Mesenchymal stem cell (in vitro differentiated cells and primary cell): ENCODE data around the gene SYT8.
A peak's percentile ranks its signal among the peaks of the same experiment; 100 is the strongest.

ENCODE experiments used
- DNase-seq: peaks from one replicate; pipeline ENCODE4 v3.0.0-alpha.2; 2013
- H2AFZ ChIP-seq: one replicate; pipeline ENCODE4 v1.6.1; 2013; ENCODE audit warnings: low read depth, mild to moderate bottlenecking, control low read depth, inconsistent platforms, low read length, moderate library complexity
- H2AK5ac ChIP-seq: 2 replicates; pipeline ENCODE4 v1.6.1; 2013; ENCODE audit warnings: low read length, moderate library complexity, mild to moderate bottlenecking, inconsistent platforms; ENCODE audit not compliant: severe bottlenecking
- H2BK120ac ChIP-seq: one replicate; pipeline ENCODE4 v1.6.1; 2013; ENCODE audit warnings: low read depth, mild to moderate bottlenecking, inconsistent platforms, low read length, moderate library complexity
- H2BK12ac ChIP-seq, 2 experiments: one replicate each; pipeline ENCODE4 v1.6.1; 2013; ENCODE audit warnings: inconsistent platforms in 2 of 2, low read length in 2 of 2, mild to moderate bottlenecking in 2 of 2, moderate library complexity in 2 of 2, control low read depth in 1 of 2
- H2BK15ac ChIP-seq: one replicate; pipeline ENCODE4 v1.6.1; 2013; ENCODE audit warnings: mild to moderate bottlenecking, low read depth, inconsistent platforms; ENCODE audit not compliant: poor library complexity, severe bottlenecking
- H2BK5ac ChIP-seq: 2 replicates; pipeline ENCODE4 v1.6.1; 2013; ENCODE audit warnings: low read depth, mild to moderate bottlenecking, low read length, control low read depth, inconsistent platforms; ENCODE audit not compliant: poor library complexity, severe bottlenecking
- H3K14ac ChIP-seq, 2 experiments: one replicate each; pipeline ENCODE4 v1.6.1; 2013; ENCODE audit warnings: inconsistent platforms in 2 of 2, low read length in 2 of 2, control low read depth in 1 of 2, mild to moderate bottlenecking in 1 of 2, moderate library complexity in 1 of 2
- H3K18ac ChIP-seq, 2 experiments: one replicate each; pipeline ENCODE4 v1.6.1; 2013; ENCODE audit warnings: inconsistent platforms in 2 of 2, low read length in 2 of 2, control low read depth in 1 of 2, low read depth in 1 of 2, mild to moderate bottlenecking in 1 of 2
- H3K23ac ChIP-seq, 2 experiments: one replicate each; pipeline ENCODE4 v1.6.1; 2013; ENCODE audit warnings: inconsistent platforms in 2 of 2, low read length in 2 of 2, mild to moderate bottlenecking in 2 of 2, moderate library complexity in 2 of 2, control low read depth in 1 of 2
- H3K27ac ChIP-seq: 2 replicates; pipeline ENCODE4 v1.5.1; 2013; ENCODE audit warnings: mild to moderate bottlenecking, moderate library complexity, low read length, control low read depth, inconsistent platforms; ENCODE audit not compliant: poor library complexity, severe bottlenecking
- H3K27me3 ChIP-seq, 2 experiments: 2 replicates each; pipeline versions ENCODE4 v1.6.1 to v1.7.0; 2013; ENCODE audit warnings: low read length in 2 of 2, mild to moderate bottlenecking in 2 of 2, moderate library complexity in 2 of 2, control low read depth in 1 of 2, inconsistent platforms in 1 of 2; ENCODE audit not compliant: control insufficient read depth in 1 of 2, insufficient read depth in 1 of 2
- H3K36me3 ChIP-seq, 2 experiments: 2 replicates each; pipeline versions ENCODE4 v1.6.1 to v1.7.0; 2013; ENCODE audit warnings: low read length in 2 of 2, control low read depth in 1 of 2, inconsistent platforms in 1 of 2, low read depth in 1 of 2, mild to moderate bottlenecking in 1 of 2; ENCODE audit not compliant: insufficient read depth in 2 of 2, control insufficient read depth in 1 of 2
- H3K4ac ChIP-seq, 2 experiments: one replicate each; pipeline ENCODE4 v1.6.1; 2013; ENCODE audit warnings: inconsistent platforms in 2 of 2, low read length in 2 of 2, mild to moderate bottlenecking in 2 of 2, moderate library complexity in 2 of 2, control low read depth in 1 of 2, low read depth in 1 of 2
- H3K4me1 ChIP-seq: 2 replicates; pipeline ENCODE4 v1.6.1; 2013; ENCODE audit warnings: low read depth, low read length, control low read depth; ENCODE audit not compliant: control insufficient read depth, insufficient read depth
- H3K4me2 ChIP-seq: 2 replicates; pipeline ENCODE4 v1.6.1; 2013; ENCODE audit warnings: low read length, mild to moderate bottlenecking, inconsistent platforms; ENCODE audit not compliant: poor library complexity, severe bottlenecking
- H3K4me3 ChIP-seq, 2 experiments: 2 replicates each; pipeline versions ENCODE4 v1.5.1 to v1.7.0; 2013; ENCODE audit warnings: low read length in 2 of 2, mild to moderate bottlenecking in 2 of 2, control low read depth in 1 of 2, low read depth in 1 of 2; ENCODE audit not compliant: insufficient read depth in 1 of 2
- H3K79me1 ChIP-seq: replicated peaks from 2 replicates; pipeline ENCODE4 v1.6.1; 2013; ENCODE audit warnings: mild to moderate bottlenecking, control low read depth, low read length, inconsistent platforms; ENCODE audit not compliant: poor library complexity, severe bottlenecking
- H3K9ac ChIP-seq: 2 replicates; pipeline ENCODE4 v1.7.0; 2013; ENCODE audit warnings: mild to moderate bottlenecking, low read length, moderate library complexity
- H3K9me3 ChIP-seq: 2 replicates; pipeline ENCODE4 v1.7.0; 2013; ENCODE audit warnings: mild to moderate bottlenecking, low read length; ENCODE audit not compliant: control insufficient read depth
- H4K8ac ChIP-seq: one replicate; pipeline ENCODE4 v1.6.1; 2013; ENCODE audit warnings: inconsistent platforms, mild to moderate bottlenecking, low read length, moderate library complexity
- H4K91ac ChIP-seq: one replicate; pipeline ENCODE4 v1.6.1; 2013; ENCODE audit warnings: mild to moderate bottlenecking, low read length, inconsistent platforms
- WGBS: methylation state at CpG from one replicate; pipeline ENCODE4 v1.1.7; 2013; ENCODE audit warnings: mixed read lengths; 5-methylcytosine and 5-hydroxymethylcytosine counted together

The SYT8 gene

GRCh38 chr11:1858154-1858553 is 23.4 kb downstream of the SYT8 start:
- no peaks in the 10 kb centered on the region for H3K9me3 ChIP-seq
- no peak overlapping the region for H4K91ac ChIP-seq
- H3K18ac ChIP-seq: no peak overlapping the region
- H2BK15ac ChIP-seq: no peak overlapping the region
- no peaks in the 10 kb centered on the region for H3K79me1 ChIP-seq
- no peak overlapping the region for H3K9ac ChIP-seq
- H3K4ac ChIP-seq: no peak overlapping the region
- H2BK120ac ChIP-seq: no peak overlapping the region
- no peak overlapping the region for H2AFZ ChIP-seq
- WGBS: 93% methylated on average over 9 of the region's 9 CpGs
- H3K4me3 ChIP-seq: no peak overlapping the region
- peak overlapping the region; percentile 47 for H2BK5ac ChIP-seq
- H2AK5ac ChIP-seq: no peak overlapping the region
- no peak overlapping the region for H3K14ac ChIP-seq
- no peak for DNase-seq
- no peak overlapping the region for H3K23ac ChIP-seq
- no peak overlapping the region for H3K27ac ChIP-seq
- H4K8ac ChIP-seq: no peak overlapping the region
- H2BK12ac ChIP-seq: no peak overlapping the region
- peaks cover 0 to 22% of the 10 kb centered on the region in 2 experiments for H3K27me3 ChIP-seq
- H3K4me2 ChIP-seq: no peak overlapping the region
- H3K36me3 ChIP-seq: no peaks in the 10 kb centered on the region
- H3K4me1 ChIP-seq: peaks cover 20% of the 10 kb centered on the region

- no peak overlapping the region for H3K27ac ChIP-seq
- no peak overlapping the region for H4K8ac ChIP-seq
- H3K4me2 ChIP-seq: no peak overlapping the region
- H3K27me3 ChIP-seq: peaks cover 0 to 22% of the 10 kb centered on the region in 2 experiments
- H2BK15ac ChIP-seq: no peak overlapping the region
- H3K36me3 ChIP-seq: no peaks in the 10 kb centered on the region
- no peak overlapping the region for H3K9ac ChIP-seq
- H2BK5ac ChIP-seq: peak overlapping the region; percentile 47
- H3K23ac ChIP-seq: no peak overlapping the region
- H2BK12ac ChIP-seq: peak overlapping the region in 1 of 2 experiments; percentile 45
- DNase-seq: no peak
- H3K18ac ChIP-seq: peak overlapping the region in 1 of 2 experiments; percentile 37
- no peaks in the 10 kb centered on the region for H3K79me1 ChIP-seq
- H3K4ac ChIP-seq: peak overlapping the region in 1 of 2 experiments; percentile 24
- peak overlapping the region; percentile 60 for H4K91ac ChIP-seq
- H2BK120ac ChIP-seq: no peak overlapping the region
- WGBS: 70% methylated on average over 3 of the region's 7 CpGs
- no peak overlapping the region for H3K4me3 ChIP-seq
- no peak overlapping the region for H2AFZ ChIP-seq
- H3K14ac ChIP-seq: no peak overlapping the region
- H3K4me1 ChIP-seq: peaks cover 25% of the 10 kb centered on the region
- H2AK5ac ChIP-seq: peak overlapping the region; percentile 29
- H3K9me3 ChIP-seq: no peaks in the 10 kb centered on the region
Measured at GRCh38 chr11:1858576-1858975, 23.8 kb downstream of the SYT8 start.

GRCh38 chr11:1859004-1859403 is 24.2 kb downstream of the SYT8 start:
- DNase-seq: no peak
- H4K8ac ChIP-seq: no peak overlapping the region
- H4K91ac ChIP-seq: peak overlapping the region; percentile 60
- H3K4me3 ChIP-seq: no peak overlapping the region
- H2BK12ac ChIP-seq: no peak overlapping the region
- no peaks in the 10 kb centered on the region for H3K36me3 ChIP-seq
- H2BK120ac ChIP-seq: no peak overlapping the region
- H2AK5ac ChIP-seq: peak overlapping the region; percentile 29
- no peak overlapping the region for H2BK5ac ChIP-seq
- H3K9me3 ChIP-seq: no peaks in the 10 kb centered on the region
- H3K27ac ChIP-seq: no peak overlapping the region
- no peak overlapping the region for H3K9ac ChIP-seq
- no peaks in the 10 kb centered on the region for H3K79me1 ChIP-seq
- no peak overlapping the region for H3K23ac ChIP-seq
- peak overlapping the region in 1 of 2 experiments; percentile 37 for H3K18ac ChIP-seq
- no peak overlapping the region for H3K4me2 ChIP-seq
- H3K4me1 ChIP-seq: peaks cover 29% of the 10 kb centered on the region
- H3K4ac ChIP-seq: peak overlapping the region in 1 of 2 experiments; percentile 24
- H2AFZ ChIP-seq: no peak overlapping the region
- no peak overlapping the region for H3K14ac ChIP-seq
- H3K27me3 ChIP-seq: peaks cover 0 to 22% of the 10 kb centered on the region in 2 experiments
- WGBS: 77% methylated on average over 4 of the region's 4 CpGs
- no peak overlapping the region for H2BK15ac ChIP-seq

- H3K14ac ChIP-seq: no peak overlapping the region
- H3K9me3 ChIP-seq: no peaks in the 10 kb centered on the region
- H3K23ac ChIP-seq: no peak overlapping the region
- H2BK15ac ChIP-seq: no peak overlapping the region
- H3K4me3 ChIP-seq: no peak overlapping the region
- H3K4me2 ChIP-seq: no peak overlapping the region
- peaks cover 0 to 15% of the 10 kb centered on the region in 2 experiments for H3K27me3 ChIP-seq
- H2AK5ac ChIP-seq: no peak overlapping the region
- H2BK120ac ChIP-seq: no peak overlapping the region
- no peak overlapping the region for H3K27ac ChIP-seq
- no peak for DNase-seq
- H2BK5ac ChIP-seq: no peak overlapping the region
- no peak overlapping the region for H3K4ac ChIP-seq
- no peak overlapping the region for H3K9ac ChIP-seq
- no peak overlapping the region for H4K91ac ChIP-seq
- peaks cover 37% of the 10 kb centered on the region for H3K4me1 ChIP-seq
- no peak overlapping the region for H4K8ac ChIP-seq
- H2AFZ ChIP-seq: no peak overlapping the region
- H3K36me3 ChIP-seq: no peaks in the 10 kb centered on the region
- no peaks in the 10 kb centered on the region for H3K79me1 ChIP-seq
- 88% methylated on average over 1 of the region's 1 CpG for WGBS
- no peak overlapping the region for H2BK12ac ChIP-seq
- no peak overlapping the region for H3K18ac ChIP-seq
Measured at GRCh38 chr11:1860108-1860507, 25.3 kb downstream of the SYT8 start.
